ENCODE results near the gene TSPAN4.
A peak's percentile ranks its signal among the peaks of the same experiment; 100 is the strongest.

The TSPAN4 gene

GRCh38 chr11:823441-824291 lies 19.0 kb upstream of the TSPAN4 start:
- Histone ChIP-seq H3K9me3 (ENCODE audit: control insufficient read depth, insufficient read depth, low read depth, low read length) (no peaks in the 10 kb centered on the region), H3K36me3 (ENCODE audit: control insufficient read depth in 2 of 2, insufficient read depth in 1 of 2, low read length in 2 of 2) (peaks cover 0 to 44% of the 10 kb centered on the region in 2 experiments; a peak in 2 of 3 replicates), H3K4me3 (ENCODE audit: low read depth, low read length) (no peak overlapping the region), H3K4me1 (ENCODE audit: control insufficient read depth, insufficient read depth, low read length) (0 out of 2 replicates have a peak, but pooled peaks cover 3% of the 10 kb centered on the region), H3K27ac (ENCODE audit: extremely low read depth, low read depth, low read length) (no peak overlapping the region)
- ChIA-PET CTCF (no interaction called here), POLR2A (interaction anchor here (1.4 to 1.6 kb wide), 3 partner anchors 7 to 47 kb away, joined by 4 to 6 read pairs (median 5); partner anchors contain the start of genes CD151 and GATD1)
- TF ChIP-seq HIC1 (tag by site-specific recombination; IDR thresholded peaks at IDR 0.05): no peak; the same call in 1 of the 2 replicates
- TF ChIP-seq ZNF621 (tag by site-specific recombination; IDR thresholded peaks at IDR 0.05): no peak
- no peak for TF ChIP-seq ZNF449 (tag by site-specific recombination; IDR thresholded peaks at IDR 0.05)
- TF ChIP-seq ZFP3 (tag by site-specific recombination; IDR thresholded peaks at IDR 0.05; ENCODE audit: low read depth): no peak
- no peak for TF ChIP-seq ZNF555 (tag by site-specific recombination; conservative IDR thresholded peaks at IDR 0.05)

GRCh38 chr11:824292-824880 lies 18.3 kb upstream of the TSPAN4 start:
- no peak for TF ChIP-seq ZNF514 (tag by site-specific recombination; IDR thresholded peaks at IDR 0.05)
- TF ChIP-seq ZNF785 (tag by site-specific recombination; IDR thresholded peaks at IDR 0.05): no peak
- TF ChIP-seq, protein P1, sequence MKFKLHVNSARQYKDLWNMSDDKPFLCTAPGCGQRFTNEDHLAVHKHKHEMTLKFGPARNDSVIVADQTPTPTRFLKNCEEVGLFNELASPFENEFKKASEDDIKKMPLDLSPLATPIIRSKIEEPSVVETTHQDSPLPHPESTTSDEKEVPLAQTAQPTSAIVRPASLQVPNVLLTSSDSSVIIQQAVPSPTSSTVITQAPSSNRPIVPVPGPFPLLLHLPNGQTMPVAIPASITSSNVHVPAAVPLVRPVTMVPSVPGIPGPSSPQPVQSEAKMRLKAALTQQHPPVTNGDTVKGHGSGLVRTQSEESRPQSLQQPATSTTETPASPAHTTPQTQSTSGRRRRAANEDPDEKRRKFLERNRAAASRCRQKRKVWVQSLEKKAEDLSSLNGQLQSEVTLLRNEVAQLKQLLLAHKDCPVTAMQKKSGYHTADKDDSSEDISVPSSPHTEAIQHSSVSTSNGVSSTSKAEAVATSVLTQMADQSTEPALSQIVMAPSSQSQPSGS (tag by site-specific recombination; IDR thresholded peaks at IDR 0.05; ENCODE audit: low read depth): no peak
- no peak for TF ChIP-seq ZNF529 (tag by site-specific recombination; IDR thresholded peaks at IDR 0.05; ENCODE audit: insufficient replicate concordance)
- Histone ChIP-seq H3K27ac (ENCODE audit: extremely low read depth, low read depth, low read length) (no peak overlapping the region), H3K4me1 (ENCODE audit: control insufficient read depth, insufficient read depth, low read length) (0 out of 2 replicates have a peak, but pooled peaks cover 3% of the 10 kb centered on the region), H3K4me3 (ENCODE audit: low read depth, low read length) (no peak overlapping the region), H3K9me3 (ENCODE audit: control insufficient read depth, insufficient read depth, low read depth, low read length) (no peaks in the 10 kb centered on the region), H3K36me3 (ENCODE audit: control insufficient read depth in 2 of 2, insufficient read depth in 1 of 2, low read length in 2 of 2) (peaks cover 0 to 44% of the 10 kb centered on the region in 2 experiments; a peak in 2 of 3 replicates)
- ChIA-PET CTCF (no interaction called here), POLR2A (interaction anchor here (1.4 kb wide), 1 partner anchor 8 kb away, joined by 6 read pairs; the partner anchor contains the start of gene CD151)

- POLR2A ChIA-PET: interaction anchor here (0.7 kb wide), 1 partner anchor 9 kb away, joined by 4 read pairs; no protein-coding TSS in a partner anchor
- TF ChIP-seq INSM2 (tag by site-specific recombination; IDR thresholded peaks at IDR 0.05) (no peak), ZNF48 (tag by site-specific recombination; IDR thresholded peaks at IDR 0.05) (no peak), ZNF660 (tag by site-specific recombination; IDR thresholded peaks at IDR 0.05) (no peak), WT1 (tag by site-specific recombination; IDR thresholded peaks at IDR 0.05) (peak; percentile 12; the same call in 1 of the 2 replicates)
- H3K27ac ChIP-seq (ENCODE audit: extremely low read depth, low read depth, low read length): no peak overlapping the region
- H3K4me1 ChIP-seq (ENCODE audit: control insufficient read depth, insufficient read depth, low read length): 0 out of 2 replicates have a peak, but pooled peaks cover 3% of the 10 kb centered on the region
- no peaks in the 10 kb centered on the region for H3K9me3 ChIP-seq (ENCODE audit: control insufficient read depth, insufficient read depth, low read depth, low read length)
- H3K4me3 ChIP-seq (ENCODE audit: low read depth, low read length): no peak overlapping the region
- CTCF ChIA-PET: no interaction called here
- H3K36me3 ChIP-seq (ENCODE audit: control insufficient read depth in 2 of 2, insufficient read depth in 1 of 2, low read length in 2 of 2): peaks cover 0 to 49% of the 10 kb centered on the region in 2 experiments; a peak in 2 of 3 replicates
Observed at GRCh38 chr11:824942-825341, 17.7 kb upstream of the TSPAN4 start.

All from HEK293 (cell line).